Transverse colon (tissue), 3 donors: ENCODE measurements around the gene PITPNC1.

Experiments used
- CTCF ChIP-seq, 5 experiments: fragments of 200-600 bp in 3 of 5; fragments of 450-650 bp in 2 of 5; sonication (generic) in 3 of 5; IDR thresholded peaks; 1 replicate in 2 of 5; 2 replicates in 3 of 5; pipeline ENCODE4 v1.5.1; 2016 to 2017; ENCODE audit warnings: antibody characterized with exemption in 5 of 5, inconsistent platforms in 3 of 5, mild to moderate bottlenecking in 2 of 5, moderate library complexity in 1 of 5
- POLR2A ChIP-seq: fragments of 450-650 bp; IDR thresholded peaks from one replicate; pipeline ENCODE4 v1.6.1; 2016; ENCODE audit warnings: antibody characterized with exemption, mild to moderate bottlenecking, moderate library complexity

GRCh38 chr17:67623767-67624166 lies 246.7 kb downstream of the PITPNC1 start:
- TF ChIP-seq CTCF (IDR thresholded peaks at IDR 0.05) (no peak), POLR2A (no peak)
